Measurements from ENCODE around the gene POLD3.

DNA sequence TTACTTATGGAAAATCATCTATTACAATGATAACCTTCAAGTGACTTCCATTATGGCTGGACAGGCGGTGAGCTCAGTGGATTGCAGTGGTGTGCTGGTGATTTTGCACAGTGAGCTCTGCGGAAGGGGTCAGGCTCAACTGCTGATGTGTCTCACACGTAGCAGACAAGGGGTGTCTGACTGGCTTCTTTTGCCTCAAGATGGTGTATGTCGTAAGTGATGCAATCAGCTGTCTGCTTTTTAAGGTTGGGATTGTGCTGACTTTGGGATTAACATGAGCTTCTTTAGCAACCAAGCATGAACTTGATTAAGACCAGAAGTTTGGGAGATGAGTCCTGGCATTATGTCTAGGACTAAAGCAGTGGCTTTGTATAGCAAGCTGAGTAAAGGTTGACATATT is 49.5 kb downstream of the POLD3 start:
- TF ChIP-seq EP300 (IDR thresholded peaks at IDR 0.05): no peak
- TF ChIP-seq, protein P1, sequence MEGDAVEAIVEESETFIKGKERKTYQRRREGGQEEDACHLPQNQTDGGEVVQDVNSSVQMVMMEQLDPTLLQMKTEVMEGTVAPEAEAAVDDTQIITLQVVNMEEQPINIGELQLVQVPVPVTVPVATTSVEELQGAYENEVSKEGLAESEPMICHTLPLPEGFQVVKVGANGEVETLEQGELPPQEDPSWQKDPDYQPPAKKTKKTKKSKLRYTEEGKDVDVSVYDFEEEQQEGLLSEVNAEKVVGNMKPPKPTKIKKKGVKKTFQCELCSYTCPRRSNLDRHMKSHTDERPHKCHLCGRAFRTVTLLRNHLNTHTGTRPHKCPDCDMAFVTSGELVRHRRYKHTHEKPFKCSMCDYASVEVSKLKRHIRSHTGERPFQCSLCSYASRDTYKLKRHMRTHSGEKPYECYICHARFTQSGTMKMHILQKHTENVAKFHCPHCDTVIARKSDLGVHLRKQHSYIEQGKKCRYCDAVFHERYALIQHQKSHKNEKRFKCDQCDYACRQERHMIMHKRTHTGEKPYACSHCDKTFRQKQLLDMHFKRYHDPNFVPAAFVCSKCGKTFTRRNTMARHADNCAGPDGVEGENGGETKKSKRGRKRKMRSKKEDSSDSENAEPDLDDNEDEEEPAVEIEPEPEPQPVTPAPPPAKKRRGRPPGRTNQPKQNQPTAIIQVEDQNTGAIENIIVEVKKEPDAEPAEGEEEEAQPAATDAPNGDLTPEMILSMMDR (IDR thresholded peaks at IDR 0.05): no peak
- no peak for TF ChIP-seq POLR2A (IDR thresholded peaks at IDR 0.05; ENCODE audit: low read depth)
- TF ChIP-seq POLR2AphosphoS5 (IDR thresholded peaks at IDR 0.05): no peak

Data from esophagus muscularis mucosa (tissue), 4 donors.